ENCODE data around the gene DBN1. TPM values are rescaled to one million over a fixed set of nuclear protein-coding genes. Genes with fewer than 3 reads are reported as not detected.
A peak's percentile ranks its signal among the peaks of the same experiment; 100 is the strongest.

Gene DBN1
- total and polyA plus RNA-seq, 9 of the 15 experiments (the other 6 are each of a cell fraction or from before 2014, with no cell fraction given) = 0.25 to 87.2 (median 27.9) TPM

- TF ChIP-seq YY1 (IDR thresholded peaks at IDR 0.05; ENCODE audit: borderline replicate concordance in 1 of 3, control insufficient read depth in 1 of 3, extremely low read depth in 1 of 3, insufficient read depth in 3 of 3, insufficient read length in 1 of 3, insufficient replicate concordance in 2 of 3, low read depth in 1 of 3, low read length in 2 of 3) = peak in 1 of 3 experiments; percentile 5
- no peak for TF ChIP-seq RBBP5 (IDR thresholded peaks at IDR 0.05; ENCODE audit: borderline replicate concordance, insufficient read depth, low read length, poor library complexity, severe bottlenecking)
- TF ChIP-seq RB1 (IDR thresholded peaks at IDR 0.05; ENCODE audit: low read depth) = peak; percentile 27
- peak; percentile 45; the same call in 1 of the 2 replicates for TF ChIP-seq RNF2 (IDR thresholded peaks at IDR 0.05)
- no peak; the same call in 1 of the 2 replicates for TF ChIP-seq ZNF655 (CRISPR knock-in tag; IDR thresholded peaks at IDR 0.05)
- TF ChIP-seq ZNF263 (CRISPR knock-in tag; IDR thresholded peaks at IDR 0.05; ENCODE audit: borderline replicate concordance) = 0 out of 2 replicates have a peak, but pooled peaks have one; percentile 39
- no peak; the same call in 1 of the 2 replicates for TF ChIP-seq ZNF740 (CRISPR knock-in tag; IDR thresholded peaks at IDR 0.05)
- TF ChIP-seq ZNF740 (tag; IDR thresholded peaks at IDR 0.05) = peak in 1 of 2 experiments; percentile 60; a peak in 2 of 4 replicates
- no peak for TF ChIP-seq COPS2 (conservative IDR thresholded peaks at IDR 0.05)
- TF ChIP-seq, protein P1, sequence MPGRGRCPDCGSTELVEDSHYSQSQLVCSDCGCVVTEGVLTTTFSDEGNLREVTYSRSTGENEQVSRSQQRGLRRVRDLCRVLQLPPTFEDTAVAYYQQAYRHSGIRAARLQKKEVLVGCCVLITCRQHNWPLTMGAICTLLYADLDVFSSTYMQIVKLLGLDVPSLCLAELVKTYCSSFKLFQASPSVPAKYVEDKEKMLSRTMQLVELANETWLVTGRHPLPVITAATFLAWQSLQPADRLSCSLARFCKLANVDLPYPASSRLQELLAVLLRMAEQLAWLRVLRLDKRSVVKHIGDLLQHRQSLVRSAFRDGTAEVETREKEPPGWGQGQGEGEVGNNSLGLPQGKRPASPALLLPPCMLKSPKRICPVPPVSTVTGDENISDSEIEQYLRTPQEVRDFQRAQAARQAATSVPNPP (IDR thresholded peaks at IDR 0.05; ENCODE audit: borderline replicate concordance, insufficient read depth, insufficient read length) = no peak
- TF ChIP-seq ZNF224 (CRISPR knock-in tag; IDR thresholded peaks at IDR 0.05) = no peak
- TF ChIP-seq ZNF639 (CRISPR knock-in tag; conservative IDR thresholded peaks at IDR 0.05 in 1 of 2, IDR thresholded peaks at IDR 0.05 in 1 of 2) = peak in 1 of 2 experiments; percentile 40; a peak in 1 of 4 replicates
- TF ChIP-seq, protein P2, sequence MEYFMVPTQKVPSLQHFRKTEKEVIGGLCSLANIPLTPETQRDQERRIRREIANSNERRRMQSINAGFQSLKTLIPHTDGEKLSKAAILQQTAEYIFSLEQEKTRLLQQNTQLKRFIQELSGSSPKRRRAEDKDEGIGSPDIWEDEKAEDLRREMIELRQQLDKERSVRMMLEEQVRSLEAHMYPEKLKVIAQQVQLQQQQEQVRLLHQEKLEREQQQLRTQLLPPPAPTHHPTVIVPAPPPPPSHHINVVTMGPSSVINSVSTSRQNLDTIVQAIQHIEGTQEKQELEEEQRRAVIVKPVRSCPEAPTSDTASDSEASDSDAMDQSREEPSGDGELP (CRISPR knock-in tag; IDR thresholded peaks at IDR 0.05; ENCODE audit: borderline replicate concordance) = peak; percentile 68
- no peak for TF ChIP-seq ZBTB1 (CRISPR knock-in tag; IDR thresholded peaks at IDR 0.05; ENCODE audit: borderline replicate concordance, low read depth)
- TF ChIP-seq RBM14 (IDR thresholded peaks at IDR 0.05; ENCODE audit: borderline replicate concordance, insufficient read depth, low read depth, low read length) = no peak
- no peak for TF ChIP-seq MYBL2 (IDR thresholded peaks at IDR 0.05; ENCODE audit: low read depth)
- no peak for TF ChIP-seq MYBL2 (CRISPR knock-in tag; IDR thresholded peaks at IDR 0.05; ENCODE audit: borderline replicate concordance)
Measured at GRCh38 chr5:177446200-177447065, 27.0 kb downstream of the DBN1 start, which contains the start of gene PRR7 (continued).

Data from K562 (cell line).